Activated B cell treated with CpG ODN at 0.5 μM for 24 hours (primary cell): ENCODE results near the gene ATP10D. TPM values are rescaled to one million over a fixed set of nuclear protein-coding genes. Genes with fewer than 3 reads are reported as not detected.

Experiments used
- ATAC-seq: fragments of 200-7000 bp; cut with Tn5 transposase; one replicate; pipeline ENCODE4 v1.10.0; 2021; ENCODE audit warnings: low read depth, mild to moderate bottlenecking, moderate library complexity
- CTCF ChIA-PET: fragments of 350-600 bp; sonication (Branson Sonifier 250); formaldehyde crosslinking; loops from one replicate; lab custom pipeline; 2021; ENCODE audit warnings: antibody characterized with exemption; lab: Charles Lee
- POLR2A ChIA-PET: fragments of 350-600 bp; sonication (Branson Sonifier 250); formaldehyde crosslinking; loops from one replicate; lab custom pipeline; 2021; ENCODE audit warnings: antibody characterized with exemption; lab: Charles Lee
- DNase-seq: peaks from one replicate; pipeline ENCODE4 v3.0.0; 2022
- H3K27ac Mint-ChIP-seq: one replicate; pipeline ENCODE4 v1.8.0; 2020; ENCODE audit warnings: mixed read lengths
- H3K27me3 Mint-ChIP-seq: one replicate; pipeline ENCODE4 v1.8.0; 2021; ENCODE audit warnings: mixed read lengths
- H3K36me3 Mint-ChIP-seq: one replicate; pipeline ENCODE4 v1.8.0; 2021; ENCODE audit warnings: low read depth, mixed read lengths
- H3K4me1 Mint-ChIP-seq: one replicate; pipeline ENCODE4 v1.8.0; 2021; ENCODE audit warnings: mixed read lengths
- H3K4me3 Mint-ChIP-seq: one replicate; pipeline ENCODE4 v1.8.0; 2020; ENCODE audit warnings: mild to moderate bottlenecking, mixed read lengths
- H3K9me3 Mint-ChIP-seq: one replicate; pipeline ENCODE4 v1.8.0; 2020; ENCODE audit warnings: mixed read lengths
- intact Hi-C: fragments of 100-400 bp; cut with micrococcal nuclease; formaldehyde crosslinking; loops from one replicate; pipeline ENCODE4 v1.15.1; 2024
- total RNA-seq: library from RNA; stranded (reverse); gene quantifications from 2 replicates; pipeline ENCODE4 v1.2.3, GENCODE V29; 2022
- TF ChIP-seq, protein P1 (sequence below): fragments of 200-600 bp; IDR thresholded peaks from one replicate; pipeline ENCODE4 v1.8.0; 2022; ENCODE audit warnings: antibody characterized with exemption, mild to moderate bottlenecking

Gene ATP10D
- total RNA-seq, 1 donor from 2014 or later = 31.6 TPM

DNA sequence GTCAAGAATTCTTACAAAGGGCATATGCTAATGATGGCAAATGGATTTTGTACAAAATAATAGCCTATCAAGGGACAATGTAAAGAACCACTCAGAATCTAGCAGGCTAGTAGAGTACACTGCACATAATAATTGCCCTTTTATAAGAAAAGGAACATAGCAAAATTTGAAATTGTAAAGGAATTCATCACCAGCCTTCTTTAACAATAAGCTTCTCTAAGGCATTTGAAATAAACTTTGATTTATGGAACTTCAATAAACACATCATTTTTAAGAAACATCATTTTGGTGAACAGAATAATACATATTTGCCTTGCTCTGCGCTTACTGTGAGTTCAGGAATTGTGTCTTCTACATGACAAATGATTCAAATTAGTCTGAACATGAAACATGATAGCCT lies 9.7 kb upstream of the ATP10D start:
- POLR2A ChIA-PET = interaction anchor here (1.8 kb wide), 1 partner anchor 10 kb away, joined by 6 read pairs; the partner anchor contains the start of gene ATP10D
- DNase-seq (no peak), ATAC-seq (no peak)
- Mint-ChIP-seq H3K36me3 (no peaks in the 10 kb centered on the region), H3K27me3 (no peaks in the 10 kb centered on the region), H3K4me3 (no peak overlapping the region), H3K27ac (no peak overlapping the region), H3K9me3 (no peaks in the 10 kb centered on the region), H3K4me1 (no peaks in the 10 kb centered on the region)
- CTCF ChIA-PET = no interaction called here
- intact Hi-C loops = no loop called here
- TF ChIP-seq, protein P1, sequence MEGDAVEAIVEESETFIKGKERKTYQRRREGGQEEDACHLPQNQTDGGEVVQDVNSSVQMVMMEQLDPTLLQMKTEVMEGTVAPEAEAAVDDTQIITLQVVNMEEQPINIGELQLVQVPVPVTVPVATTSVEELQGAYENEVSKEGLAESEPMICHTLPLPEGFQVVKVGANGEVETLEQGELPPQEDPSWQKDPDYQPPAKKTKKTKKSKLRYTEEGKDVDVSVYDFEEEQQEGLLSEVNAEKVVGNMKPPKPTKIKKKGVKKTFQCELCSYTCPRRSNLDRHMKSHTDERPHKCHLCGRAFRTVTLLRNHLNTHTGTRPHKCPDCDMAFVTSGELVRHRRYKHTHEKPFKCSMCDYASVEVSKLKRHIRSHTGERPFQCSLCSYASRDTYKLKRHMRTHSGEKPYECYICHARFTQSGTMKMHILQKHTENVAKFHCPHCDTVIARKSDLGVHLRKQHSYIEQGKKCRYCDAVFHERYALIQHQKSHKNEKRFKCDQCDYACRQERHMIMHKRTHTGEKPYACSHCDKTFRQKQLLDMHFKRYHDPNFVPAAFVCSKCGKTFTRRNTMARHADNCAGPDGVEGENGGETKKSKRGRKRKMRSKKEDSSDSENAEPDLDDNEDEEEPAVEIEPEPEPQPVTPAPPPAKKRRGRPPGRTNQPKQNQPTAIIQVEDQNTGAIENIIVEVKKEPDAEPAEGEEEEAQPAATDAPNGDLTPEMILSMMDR = no peak

DNA sequence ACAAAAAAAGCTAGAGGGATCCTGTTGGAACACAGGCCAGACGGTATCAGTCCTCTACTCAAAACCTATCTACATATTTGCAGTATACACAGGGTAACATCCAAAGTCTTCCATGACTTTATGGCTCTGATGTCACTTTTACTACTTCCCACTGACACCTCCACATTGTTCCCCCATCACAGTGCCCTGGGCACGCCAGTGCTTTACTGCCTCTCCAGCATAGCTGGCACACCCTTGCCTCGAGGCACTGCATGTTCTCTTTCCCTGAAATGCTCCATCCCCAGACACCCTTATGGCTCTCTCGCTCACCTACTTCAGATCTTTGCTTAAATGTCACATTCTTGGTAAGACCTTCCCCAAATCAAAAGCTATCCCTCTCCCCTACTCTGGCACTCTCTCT lies 6.3 kb upstream of the ATP10D start:
- intact Hi-C loops = no loop called here
- no peaks in the 10 kb centered on the region for H3K9me3 Mint-ChIP-seq
- CTCF ChIA-PET = no interaction called here
- POLR2A ChIA-PET = no interaction called here
- TF ChIP-seq, protein P1 = no peak
- H3K4me1 Mint-ChIP-seq = peaks cover 17% of the 10 kb centered on the region
- no peaks in the 10 kb centered on the region for H3K36me3 Mint-ChIP-seq
- ATAC-seq (no peak), DNase-seq (no peak)
- no peak overlapping the region for H3K4me3 Mint-ChIP-seq
- no peak overlapping the region for H3K27ac Mint-ChIP-seq
- no peaks in the 10 kb centered on the region for H3K27me3 Mint-ChIP-seq

DNA sequence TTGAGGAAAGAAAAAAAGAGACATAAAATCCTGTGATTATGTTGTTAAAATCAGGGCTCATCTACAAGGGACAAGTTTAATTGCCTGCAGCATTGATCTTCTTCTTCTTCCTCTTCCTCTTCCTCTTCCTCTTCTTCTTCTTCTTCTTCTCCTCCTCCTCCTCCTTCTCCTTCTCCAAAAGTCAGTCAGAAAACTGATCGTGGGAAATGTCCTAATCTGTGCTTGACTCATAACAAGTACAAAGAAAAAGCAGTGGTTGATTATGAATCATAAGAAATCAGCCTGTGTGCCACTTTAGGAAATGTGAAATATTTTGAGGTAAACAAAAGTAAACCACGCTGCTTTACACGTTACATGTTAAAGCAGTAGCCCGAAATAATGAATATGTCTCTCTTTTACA lies 2.7 kb upstream of the ATP10D start:
- H3K27ac Mint-ChIP-seq = peak overlapping the region; percentile 36
- peaks cover 46% of the 10 kb centered on the region for H3K4me1 Mint-ChIP-seq
- CTCF ChIA-PET = interaction anchor here (0.8 to 1.7 kb wide), 2 partner anchors 11 to 25 kb away, joined by 3 to 9 read pairs; no protein-coding TSS in a partner anchor
- no peaks in the 10 kb centered on the region for H3K27me3 Mint-ChIP-seq
- peak overlapping the region; percentile 33 for H3K4me3 Mint-ChIP-seq
- DNase-seq (no peak), ATAC-seq (no peak)
- TF ChIP-seq, protein P1 = no peak
- POLR2A ChIA-PET = interaction anchor here (0.5 to 4.1 kb wide), 3 partner anchors 18 to 568 kb away, joined by 3 to 71 read pairs (median 4); partner anchors contain the start of gene COMMD8
- intact Hi-C loops = loop anchor here (1.0 kb wide), 1 partner anchor 11 kb away; no protein-coding TSS in a partner anchor
- H3K9me3 Mint-ChIP-seq = no peaks in the 10 kb centered on the region
- H3K36me3 Mint-ChIP-seq = peaks cover 9% of the 10 kb centered on the region

DNA sequence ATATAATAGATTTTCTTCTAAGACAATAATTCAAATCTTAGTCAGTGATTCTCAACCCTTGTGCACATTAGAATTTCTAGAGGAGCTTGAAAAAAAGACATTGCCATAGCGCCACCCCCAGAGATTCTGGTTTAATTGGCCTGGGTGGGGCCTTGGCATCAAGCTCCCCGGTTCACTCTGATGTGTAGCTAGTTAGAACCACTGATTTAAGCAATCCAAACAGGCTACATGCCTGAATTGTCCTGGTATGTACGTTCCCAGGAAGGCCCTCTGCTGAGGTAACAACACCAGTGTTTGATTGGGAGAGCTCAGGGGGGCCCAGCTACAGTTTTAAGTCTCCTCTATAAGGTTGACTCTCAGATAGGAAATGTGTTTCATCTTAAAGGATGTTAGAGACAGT lies 1.3 kb upstream of the ATP10D start:
- ChIA-PET POLR2A (interaction anchor here (0.6 to 4.1 kb wide), 4 partner anchors 16 to 75 kb away, joined by 3 to 71 read pairs (median 22); partner anchors contain the start of gene COMMD8), CTCF (interaction anchor here (0.9 to 3.6 kb wide), 8 partner anchors 10 to 94 kb away, joined by 3 to 32 read pairs (median 4); partner anchors contain the start of gene COMMD8)
- Mint-ChIP-seq H3K9me3 (peaks cover 2% of the 10 kb centered on the region), H3K27ac (peak overlapping the region; percentile 99), H3K27me3 (no peaks in the 10 kb centered on the region), H3K4me3 (peak overlapping the region; percentile 99), H3K36me3 (peaks cover 9% of the 10 kb centered on the region), H3K4me1 (peaks cover 52% of the 10 kb centered on the region)
- intact Hi-C loops = loop anchor here (2.0 kb wide), 2 partner anchors 35 to 857 kb away; partner anchors contain the start of gene SLAIN2
- no peak for DNase-seq
- TF ChIP-seq, protein P1 = no peak
- no peak for ATAC-seq

DNA sequence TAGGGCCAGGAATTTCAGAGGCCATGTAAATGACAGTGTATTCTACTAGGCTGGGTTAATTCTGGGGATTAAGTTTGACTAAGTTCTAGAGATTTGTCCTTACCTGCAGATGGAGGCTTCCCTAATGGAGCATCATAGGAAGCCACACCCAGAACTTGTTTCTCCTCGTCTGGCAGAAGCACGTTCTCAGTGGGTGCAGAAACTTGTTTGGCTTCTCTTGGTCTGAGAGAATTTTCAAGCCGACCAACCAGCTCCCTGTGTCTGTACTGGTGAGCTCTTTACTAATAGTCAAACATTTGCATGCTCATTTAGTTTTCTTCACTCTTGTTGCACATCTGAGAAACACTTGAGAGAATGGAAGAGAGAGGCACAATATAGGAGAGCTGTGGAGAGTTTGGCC lies 907 bp upstream of the ATP10D start:
- no peaks in the 10 kb centered on the region for H3K27me3 Mint-ChIP-seq
- peak overlapping the region; percentile 99 for H3K4me3 Mint-ChIP-seq
- TF ChIP-seq, protein P1 = no peak
- peak overlapping the region; percentile 99 for H3K27ac Mint-ChIP-seq
- peaks cover 5% of the 10 kb centered on the region for H3K9me3 Mint-ChIP-seq
- peaks cover 57% of the 10 kb centered on the region for H3K4me1 Mint-ChIP-seq
- intact Hi-C loops = loop anchor here (2.0 kb wide), 2 partner anchors 35 to 857 kb away; partner anchors contain the start of gene SLAIN2
- no peak for ATAC-seq
- no peak for DNase-seq
- ChIA-PET CTCF (interaction anchor here (0.9 to 3.6 kb wide), 11 partner anchors 9 to 101 kb away, joined by 3 to 32 read pairs (median 7); partner anchors contain the start of gene COMMD8), POLR2A (interaction anchor here (1.1 to 4.1 kb wide), 6 partner anchors 8 to 430 kb away, joined by 3 to 71 read pairs (median 5); partner anchors contain the start of genes COMMD8 and NFXL1)
- peaks cover 11% of the 10 kb centered on the region for H3K36me3 Mint-ChIP-seq
